Stomach (tissue), 4 donors: Measurements from ENCODE around the gene EDDM13.

Experiments
- CTCF ChIP-seq, 7 experiments: fragments of 450-650 bp in 4 of 7; fragments of 200-600 bp in 3 of 7; sonication (generic) in 3 of 7; IDR thresholded peaks; one replicate each; pipeline ENCODE4 v1.5.1; 2016 to 2019; ENCODE audit warnings: antibody characterized with exemption in 7 of 7, control low read depth in 2 of 7, mild to moderate bottlenecking in 1 of 7
- EP300 ChIP-seq: sonication (generic); formaldehyde crosslinking; IDR thresholded peaks from one replicate; pipeline ENCODE4 v1.6.1; 2017; ENCODE audit warnings: antibody characterized with exemption
- POLR2A ChIP-seq, 4 donors: fragments of 450-650 bp; IDR thresholded peaks; one replicate each; pipeline ENCODE4 v1.6.1; 2016; ENCODE audit warnings: antibody characterized with exemption in 4 of 4, control low read depth in 2 of 4, mild to moderate bottlenecking in 1 of 4, moderate library complexity in 1 of 4
- POLR2AphosphoS5 ChIP-seq, 3 donors: sonication (generic); formaldehyde crosslinking; IDR thresholded peaks; one replicate each; pipeline ENCODE4 v1.6.1; 2016; ENCODE audit warnings: antibody characterized with exemption in 3 of 3

- no peak for TF ChIP-seq CTCF (IDR thresholded peaks at IDR 0.05)
- TF ChIP-seq POLR2A (IDR thresholded peaks at IDR 0.05): no peak
- TF ChIP-seq POLR2AphosphoS5 (IDR thresholded peaks at IDR 0.05): no peak
- TF ChIP-seq EP300: no peak
Observed at GRCh38 chr19:56341948-56342347, 69.4 kb downstream of the EDDM13 start.
